Fibroblast of gingiva (primary cell): ENCODE data around the gene BEST3.
A peak's percentile ranks its signal among the peaks of the same experiment; 100 is the strongest.

ENCODE experiments used
- DNase-seq: peaks from one replicate; pipeline ENCODE4 v3.0.0-alpha.2; 2011; ENCODE audit warnings: low read depth

The BEST3 gene

GRCh38 chr12:69698769-69699540, at the start of gene BEST3:
Gene BEST3, minus strand, starts transcription at chr12:69699303. Its CDS starts 1,505 bp downstream, at chr12:69697798.
- no peak for DNase-seq

GRCh38 chr12:69744109-69744508, 45.0 kb upstream of the BEST3 start:
- no peak for DNase-seq

GRCh38 chr12:69739287-69740191, 40.4 kb upstream of the BEST3 start:
- DNase-seq: peak; percentile 2

GRCh38 chr12:69738351-69739286, 39.5 kb upstream of the BEST3 start, which contains the start of gene RAB3IP:
Gene RAB3IP, plus strand, starts transcription at chr12:69738860. Its CDS starts 16,549 bp downstream, at chr12:69755409.
- peak; percentile 55 for DNase-seq

GRCh38 chr12:69733638-69734037, 34.5 kb upstream of the BEST3 start:
- no peak for DNase-seq

- no peak for DNase-seq
Measured at GRCh38 chr12:69732088-69732487, 33.0 kb upstream of the BEST3 start.

- DNase-seq: no peak
Measured at GRCh38 chr12:69726922-69727321, 27.8 kb upstream of the BEST3 start.

- DNase-seq: no peak
Measured at GRCh38 chr12:69720750-69721149, 21.6 kb upstream of the BEST3 start.

GRCh38 chr12:69719336-69720316, 20.5 kb upstream of the BEST3 start:
- peak; percentile 42 for DNase-seq

- no peak for DNase-seq
Measured at GRCh38 chr12:69714542-69714941, 15.4 kb upstream of the BEST3 start.

GRCh38 chr12:69712826-69713225, 13.7 kb upstream of the BEST3 start:
- DNase-seq: no peak

- DNase-seq: no peak
Measured at GRCh38 chr12:69708649-69709048, 9.5 kb upstream of the BEST3 start.

- DNase-seq: no peak
Measured at GRCh38 chr12:69704357-69704756, 5.3 kb upstream of the BEST3 start.

- DNase-seq: no peak
Measured at GRCh38 chr12:69703146-69703642, 4.1 kb upstream of the BEST3 start.

GRCh38 chr12:69701826-69702225, 2.7 kb upstream of the BEST3 start:
- no peak for DNase-seq

- DNase-seq: no peak
Measured at GRCh38 chr12:69698054-69698453, 1.0 kb downstream of the BEST3 start.

GRCh38 chr12:69694123-69694522, 5.0 kb downstream of the BEST3 start:
- DNase-seq: no peak

GRCh38 chr12:69689638-69690037, 9.5 kb downstream of the BEST3 start:
- DNase-seq: no peak

GRCh38 chr12:69688471-69689427, 10.4 kb downstream of the BEST3 start:
- DNase-seq: peak; percentile 83
